ENCODE results near the gene OR2G3.

- TF ChIP-seq POLR2AphosphoS5 (IDR thresholded peaks at IDR 0.05) = no peak
- TF ChIP-seq, protein P1, sequence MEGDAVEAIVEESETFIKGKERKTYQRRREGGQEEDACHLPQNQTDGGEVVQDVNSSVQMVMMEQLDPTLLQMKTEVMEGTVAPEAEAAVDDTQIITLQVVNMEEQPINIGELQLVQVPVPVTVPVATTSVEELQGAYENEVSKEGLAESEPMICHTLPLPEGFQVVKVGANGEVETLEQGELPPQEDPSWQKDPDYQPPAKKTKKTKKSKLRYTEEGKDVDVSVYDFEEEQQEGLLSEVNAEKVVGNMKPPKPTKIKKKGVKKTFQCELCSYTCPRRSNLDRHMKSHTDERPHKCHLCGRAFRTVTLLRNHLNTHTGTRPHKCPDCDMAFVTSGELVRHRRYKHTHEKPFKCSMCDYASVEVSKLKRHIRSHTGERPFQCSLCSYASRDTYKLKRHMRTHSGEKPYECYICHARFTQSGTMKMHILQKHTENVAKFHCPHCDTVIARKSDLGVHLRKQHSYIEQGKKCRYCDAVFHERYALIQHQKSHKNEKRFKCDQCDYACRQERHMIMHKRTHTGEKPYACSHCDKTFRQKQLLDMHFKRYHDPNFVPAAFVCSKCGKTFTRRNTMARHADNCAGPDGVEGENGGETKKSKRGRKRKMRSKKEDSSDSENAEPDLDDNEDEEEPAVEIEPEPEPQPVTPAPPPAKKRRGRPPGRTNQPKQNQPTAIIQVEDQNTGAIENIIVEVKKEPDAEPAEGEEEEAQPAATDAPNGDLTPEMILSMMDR (IDR thresholded peaks at IDR 0.05) = no peak
Measured at GRCh38 chr1:247578946-247579460, 26.4 kb upstream of the OR2G3 start.
